Measurements from ENCODE around the gene ZBTB37.

The ZBTB37 gene

GRCh38 chr1:173824315-173825081, 43.7 kb upstream of the ZBTB37 start, which contains the start of the genes CENPL and DARS2:
Gene CENPL (minus strand): TSS chr1:173824883. CDS start chr1:173811299, 13,584 bp downstream.
Gene DARS2 (plus strand): TSS chr1:173824673. CDS start chr1:173825230, 557 bp downstream.
- DNase-seq (ENCODE audit: low spot score), result peak; percentile 93
- Histone ChIP-seq H3K27me3 (ENCODE audit: control insufficient read depth in 3 of 3, insufficient read depth in 3 of 3, low read depth in 1 of 3, low read length in 3 of 3) (no peaks in the 10 kb centered on the region), H3K9me3 (replicated peaks in 1 of 2; ENCODE audit: control insufficient read depth in 2 of 2, insufficient read depth in 1 of 2, low read depth in 1 of 2, low read length in 2 of 2) (no peaks in the 10 kb centered on the region), H2BK15ac (ENCODE audit: low read length) (no peak within 1 kb of the TSS), H3K4ac (ENCODE audit: low read length) (no peak within 1 kb of the TSS), H2BK120ac (ENCODE audit: low read depth, low read length) (no peak within 1 kb of the TSS), H4K91ac (ENCODE audit: low read depth, low read length, poor library complexity) (no peak within 1 kb of the TSS), H3K14ac (ENCODE audit: low read length) (no peak within 1 kb of the TSS), H3K27ac (replicated peaks; ENCODE audit: low read length) (peak within 1 kb of the TSS; percentile 85), H3K79me1 (ENCODE audit: low read depth, low read length) (peaks cover 2% of the 10 kb centered on the region), H2BK5ac (ENCODE audit: low read length) (peak within 1 kb of the TSS; percentile 87), H4K8ac (ENCODE audit: low read depth, low read length) (no peak within 1 kb of the TSS), H3K23ac (ENCODE audit: low read depth, low read length, poor library complexity) (no peak within 1 kb of the TSS), H3K4me2 (ENCODE audit: insufficient read depth, low read length, poor library complexity, severe bottlenecking) (peak within 1 kb of the TSS; percentile 78), H3K36me3 (replicated peaks in 1 of 2; ENCODE audit: control insufficient read depth in 2 of 2, insufficient read depth in 2 of 2, low read length in 2 of 2) (peaks cover 2 to 47% of the 10 kb centered on the region in 2 donors), H2BK12ac (ENCODE audit: low read length) (no peak within 1 kb of the TSS), H3K9ac (ENCODE audit: low read depth, low read length, poor library complexity) (peak within 1 kb of the TSS; percentile 91), H3K4me1 (ENCODE audit: control insufficient read depth in 2 of 2, insufficient read depth in 1 of 2, low read depth in 1 of 2, low read length in 2 of 2) (peaks cover 0 to 3% of the 10 kb centered on the region in 2 donors), H3K18ac (ENCODE audit: low read length) (peak within 1 kb of the TSS; percentile 77), H2AK5ac (ENCODE audit: low read depth, low read length) (no peak within 1 kb of the TSS), H3K4me3 (ENCODE audit: low read length in 2 of 2) (peak within 1 kb of the TSS; percentile 66 to 87), H2AFZ (ENCODE audit: low read length) (peak within 1 kb of the TSS; percentile 92)
- WGBS, 2 donors (ENCODE audit: extremely low coverage in 2 of 2, insufficient read length in 2 of 2, insufficient replicate concordance in 1 of 2), result no CpG with 5 or more reads among the region's 55 CpGs

GRCh38 chr1:173827611-173828010, 40.6 kb upstream of the ZBTB37 start:
- H3K9ac ChIP-seq (ENCODE audit: low read depth, low read length, poor library complexity), result no peak overlapping the region
- no peak overlapping the region for H2BK5ac ChIP-seq (ENCODE audit: low read length)
- H3K4me3 ChIP-seq (ENCODE audit: low read length in 2 of 2), result no peak overlapping the region
- no peaks in the 10 kb centered on the region for H3K27me3 ChIP-seq (ENCODE audit: control insufficient read depth in 3 of 3, insufficient read depth in 3 of 3, low read depth in 1 of 3, low read length in 3 of 3)
- H2AK5ac ChIP-seq (ENCODE audit: low read depth, low read length), result no peak overlapping the region
- H2BK12ac ChIP-seq (ENCODE audit: low read length), result no peak overlapping the region
- WGBS, 2 donors (ENCODE audit: extremely low coverage in 2 of 2, insufficient read length in 2 of 2, insufficient replicate concordance in 1 of 2), result no CpG with 5 or more reads among the region's 2 CpGs
- H4K8ac ChIP-seq (ENCODE audit: low read depth, low read length), result no peak overlapping the region
- H3K18ac ChIP-seq (ENCODE audit: low read length), result no peak overlapping the region
- no peak overlapping the region for H3K14ac ChIP-seq (ENCODE audit: low read length)
- H3K9me3 ChIP-seq (replicated peaks in 1 of 2; ENCODE audit: control insufficient read depth in 2 of 2, insufficient read depth in 1 of 2, low read depth in 1 of 2, low read length in 2 of 2), result no peaks in the 10 kb centered on the region
- H2BK120ac ChIP-seq (ENCODE audit: low read depth, low read length), result no peak overlapping the region
- no peak overlapping the region for H3K23ac ChIP-seq (ENCODE audit: low read depth, low read length, poor library complexity)
- H3K79me1 ChIP-seq (ENCODE audit: low read depth, low read length), result no peaks in the 10 kb centered on the region
- no peak overlapping the region for H4K91ac ChIP-seq (ENCODE audit: low read depth, low read length, poor library complexity)
- H3K4ac ChIP-seq (ENCODE audit: low read length), result no peak overlapping the region
- H2BK15ac ChIP-seq (ENCODE audit: low read length), result no peak overlapping the region
- H2AFZ ChIP-seq (ENCODE audit: low read length), result no peak overlapping the region
- no peak overlapping the region for H3K27ac ChIP-seq (replicated peaks; ENCODE audit: low read length)
- no peak for DNase-seq (ENCODE audit: low spot score)
- H3K4me2 ChIP-seq (ENCODE audit: insufficient read depth, low read length, poor library complexity, severe bottlenecking), result no peak overlapping the region
- peaks cover 2 to 42% of the 10 kb centered on the region in 2 donors for H3K36me3 ChIP-seq (replicated peaks in 1 of 2; ENCODE audit: control insufficient read depth in 2 of 2, insufficient read depth in 2 of 2, low read length in 2 of 2)
- H3K4me1 ChIP-seq (ENCODE audit: control insufficient read depth in 2 of 2, insufficient read depth in 1 of 2, low read depth in 1 of 2, low read length in 2 of 2), result peaks cover 0 to 3% of the 10 kb centered on the region in 2 donors

- H2BK15ac ChIP-seq (ENCODE audit: low read length), result no peak overlapping the region
- H3K4me1 ChIP-seq (ENCODE audit: control insufficient read depth in 2 of 2, insufficient read depth in 1 of 2, low read depth in 1 of 2, low read length in 2 of 2), result no peaks in the 10 kb centered on the region
- WGBS, 2 donors (ENCODE audit: extremely low coverage in 2 of 2, insufficient read length in 2 of 2, insufficient replicate concordance in 1 of 2), result no CpG with 5 or more reads among the region's 1 CpG
- no peak overlapping the region for H2BK12ac ChIP-seq (ENCODE audit: low read length)
- H4K8ac ChIP-seq (ENCODE audit: low read depth, low read length), result no peak overlapping the region
- H3K27me3 ChIP-seq (ENCODE audit: control insufficient read depth in 3 of 3, insufficient read depth in 3 of 3, low read depth in 1 of 3, low read length in 3 of 3), result no peaks in the 10 kb centered on the region
- H3K27ac ChIP-seq (replicated peaks; ENCODE audit: low read length), result no peak overlapping the region
- H3K9ac ChIP-seq (ENCODE audit: low read depth, low read length, poor library complexity), result no peak overlapping the region
- H3K23ac ChIP-seq (ENCODE audit: low read depth, low read length, poor library complexity), result no peak overlapping the region
- H2BK5ac ChIP-seq (ENCODE audit: low read length), result no peak overlapping the region
- H3K4me3 ChIP-seq (ENCODE audit: low read length in 2 of 2), result no peak overlapping the region
- H2AK5ac ChIP-seq (ENCODE audit: low read depth, low read length), result no peak overlapping the region
- no peak overlapping the region for H3K4me2 ChIP-seq (ENCODE audit: insufficient read depth, low read length, poor library complexity, severe bottlenecking)
- H3K18ac ChIP-seq (ENCODE audit: low read length), result no peak overlapping the region
- no peak overlapping the region for H2BK120ac ChIP-seq (ENCODE audit: low read depth, low read length)
- H4K91ac ChIP-seq (ENCODE audit: low read depth, low read length, poor library complexity), result no peak overlapping the region
- no peak overlapping the region for H3K14ac ChIP-seq (ENCODE audit: low read length)
- H2AFZ ChIP-seq (ENCODE audit: low read length), result no peak overlapping the region
- H3K36me3 ChIP-seq (replicated peaks in 1 of 2; ENCODE audit: control insufficient read depth in 2 of 2, insufficient read depth in 2 of 2, low read length in 2 of 2), result peaks cover 4 to 86% of the 10 kb centered on the region in 2 donors
- no peak overlapping the region for H3K4ac ChIP-seq (ENCODE audit: low read length)
- DNase-seq (ENCODE audit: low spot score), result no peak
- H3K79me1 ChIP-seq (ENCODE audit: low read depth, low read length), result no peaks in the 10 kb centered on the region
- H3K9me3 ChIP-seq (replicated peaks in 1 of 2; ENCODE audit: control insufficient read depth in 2 of 2, insufficient read depth in 1 of 2, low read depth in 1 of 2, low read length in 2 of 2), result no peaks in the 10 kb centered on the region
These were observed 35.4 kb upstream of the ZBTB37 start for GRCh38 chr1:173832748-173833147.

GRCh38 chr1:173852105-173852504, 16.1 kb upstream of the ZBTB37 start:
- WGBS, 2 donors (ENCODE audit: extremely low coverage in 2 of 2, insufficient read length in 2 of 2, insufficient replicate concordance in 1 of 2), result no CpG with 5 or more reads among the region's 4 CpGs
- Histone ChIP-seq H3K14ac (ENCODE audit: low read length) (no peak overlapping the region), H3K79me1 (ENCODE audit: low read depth, low read length) (no peaks in the 10 kb centered on the region), H2AK5ac (ENCODE audit: low read depth, low read length) (no peak overlapping the region), H4K8ac (ENCODE audit: low read depth, low read length) (no peak overlapping the region), H3K36me3 (replicated peaks in 1 of 2; ENCODE audit: control insufficient read depth in 2 of 2, insufficient read depth in 2 of 2, low read length in 2 of 2) (peaks cover 7 to 78% of the 10 kb centered on the region in 2 donors), H4K91ac (ENCODE audit: low read depth, low read length, poor library complexity) (no peak overlapping the region), H3K27me3 (ENCODE audit: control insufficient read depth in 3 of 3, insufficient read depth in 3 of 3, low read depth in 1 of 3, low read length in 3 of 3) (no peaks in the 10 kb centered on the region), H3K27ac (replicated peaks; ENCODE audit: low read length) (no peak overlapping the region), H3K9me3 (replicated peaks in 1 of 2; ENCODE audit: control insufficient read depth in 2 of 2, insufficient read depth in 1 of 2, low read depth in 1 of 2, low read length in 2 of 2) (no peaks in the 10 kb centered on the region), H2BK12ac (ENCODE audit: low read length) (no peak overlapping the region), H2BK15ac (ENCODE audit: low read length) (no peak overlapping the region), H3K4me3 (ENCODE audit: low read length in 2 of 2) (no peak overlapping the region), H3K18ac (ENCODE audit: low read length) (no peak overlapping the region), H3K9ac (ENCODE audit: low read depth, low read length, poor library complexity) (no peak overlapping the region), H3K23ac (ENCODE audit: low read depth, low read length, poor library complexity) (no peak overlapping the region), H3K4me1 (ENCODE audit: control insufficient read depth in 2 of 2, insufficient read depth in 1 of 2, low read depth in 1 of 2, low read length in 2 of 2) (peaks cover 0 to 8% of the 10 kb centered on the region in 2 donors), H3K4ac (ENCODE audit: low read length) (no peak overlapping the region), H2AFZ (ENCODE audit: low read length) (no peak overlapping the region), H2BK5ac (ENCODE audit: low read length) (no peak overlapping the region), H3K4me2 (ENCODE audit: insufficient read depth, low read length, poor library complexity, severe bottlenecking) (no peak overlapping the region), H2BK120ac (ENCODE audit: low read depth, low read length) (no peak overlapping the region)
- no peak for DNase-seq (ENCODE audit: low spot score)
